A549 (cell line): ENCODE results near the gene INSL3. TPM values are rescaled to one million over a fixed set of nuclear protein-coding genes. Genes with fewer than 3 reads are reported as not detected.

Experiments
- ATAC-seq, 2 experiments: fragments of 200-7000 bp in 1 of 2; fragments of >200 bp in 1 of 2; cut with Nextera tagmentation in 1 of 2; cut with Tn5 transposase in 1 of 2; 3 replicates each; pipeline versions ENCODE4 v1.8.0 to v1.9.1; 2018 to 2020; ENCODE audit warnings: mild to moderate bottlenecking in 1 of 2, moderate library complexity in 1 of 2
- CTCF ChIA-PET: fragments of 300-600 bp; sonication (Branson Sonifier 250); formaldehyde crosslinking; extraction: SDS; loops from one replicate; lab custom pipeline; 2021; ENCODE audit warnings: antibody characterized with exemption, inconsistent platforms; lab: Yijun Ruan, JAX
- POLR2A ChIA-PET: fragments of 350-600 bp; formaldehyde crosslinking; extraction: SDS; loops from one replicate; lab custom pipeline; 2021; ENCODE audit warnings: antibody characterized with exemption, inconsistent platforms; lab: Yijun Ruan, JAX
- DNase-seq, 2 experiments: peaks; one replicate each; pipeline versions ENCODE4 v3.0.0 to v3.0.0-alpha.2; 2011 to 2016; ENCODE audit warnings: low read depth in 1 of 2, low spot score in 1 of 2
- FAIRE-seq: peaks from 2 replicates; lab custom pipeline; 2011; peaks lifted over from hg19 to GRCh38; lab: Jason Lieb, UNC
- H3K27ac ChIP-seq, 2 experiments: fragments of >200 bp; sonication (Bioruptor Twin); formaldehyde crosslinking; 3 replicates each; pipeline ENCODE4 v1.5.1; 2016 to 2017
- H3K4me1 ChIP-seq: fragments of >200 bp; sonication (Bioruptor Twin); formaldehyde crosslinking; 3 replicates; pipeline ENCODE4 v1.6.1; 2016
- H3K4me2 ChIP-seq: fragments of >200 bp; sonication (Bioruptor Twin); formaldehyde crosslinking; 3 replicates; pipeline ENCODE4 v1.6.1; 2016
- H3K4me3 ChIP-seq: fragments of >200 bp; sonication (Bioruptor Twin); formaldehyde crosslinking; 3 replicates; pipeline ENCODE4 v1.5.1; 2016
- H3K9me3 ChIP-seq: fragments of >200 bp; sonication (Bioruptor Twin); formaldehyde crosslinking; 3 replicates; pipeline ENCODE4 v1.6.1; 2016
- CEBPB ChIP-seq, 2 experiments: fragments of >200 bp in 1 of 2; sonication (Bioruptor Twin) in 1 of 2; formaldehyde crosslinking in 1 of 2; IDR thresholded peaks; 2 replicates each; pipeline ENCODE4 v1.6.1; 2012 to 2016
- CHD2 ChIP-seq: fragments of 150-350 bp; IDR thresholded peaks from 2 replicates; pipeline ENCODE4 v1.6.1; 2014; ENCODE audit warnings: low read length; ENCODE audit not compliant: partially characterized antibody
- CHD4 ChIP-seq: fragments of 200-600 bp; sonication (generic); IDR thresholded peaks from 2 replicates; pipeline ENCODE4 v1.6.1; 2016; ENCODE audit warnings: antibody characterized with exemption, mild to moderate bottlenecking, borderline replicate concordance
- EHMT2 ChIP-seq: fragments of 200-600 bp; sonication (generic); IDR thresholded peaks from 2 replicates; pipeline ENCODE4 v1.6.1; 2016; ENCODE audit warnings: antibody characterized with exemption, low read depth, mild to moderate bottlenecking, moderate library complexity
- EP300 ChIP-seq, 2 experiments: fragments of >200 bp; sonication (Bioruptor Twin); formaldehyde crosslinking; IDR thresholded peaks; 2 replicates in 1 of 2; 3 replicates in 1 of 2; pipeline ENCODE4 v1.6.1; 2016 to 2017
- FOSB ChIP-seq: fragments of 250-450 bp; sonication (Bioruptor Pico); IDR thresholded peaks from 2 replicates; pipeline ENCODE4 v1.5.0; 2020; ENCODE audit warnings: mild to moderate bottlenecking, moderate library complexity
- FOSL2 ChIP-seq, 2 experiments: fragments of 450-650 bp in 1 of 2; fragments of >200 bp in 1 of 2; sonication (Bioruptor Twin) in 1 of 2; formaldehyde crosslinking; IDR thresholded peaks; 2 replicates each; pipeline versions ENCODE4 v1.5.0 to v1.6.1; 2016 to 2020; ENCODE audit warnings: mild to moderate bottlenecking in 1 of 2, moderate library complexity in 1 of 2
- HDAC2 ChIP-seq: fragments of 200-600 bp; sonication (generic); IDR thresholded peaks from 2 replicates; pipeline ENCODE4 v1.6.1; 2016
- JUN ChIP-seq, 2 experiments: fragments of >200 bp; sonication (Bioruptor Twin); formaldehyde crosslinking; IDR thresholded peaks; 2 replicates in 1 of 2; 3 replicates in 1 of 2; pipeline ENCODE4 v1.6.1; 2016 to 2017
- JUNB ChIP-seq: fragments of >200 bp; sonication (Bioruptor Twin); formaldehyde crosslinking; IDR thresholded peaks from 2 replicates; pipeline ENCODE4 v1.6.1; 2016
- KDM1A ChIP-seq: fragments of 200-600 bp; sonication (generic); IDR thresholded peaks from 2 replicates; pipeline ENCODE4 v1.6.1; 2016; ENCODE audit warnings: low read depth, mild to moderate bottlenecking
- MYC ChIP-seq: IDR thresholded peaks from 2 replicates; pipeline ENCODE4 v1.6.1; 2012; ENCODE audit warnings: mild to moderate bottlenecking, inconsistent platforms, low read length, improper control_type of control experiment, borderline replicate concordance
- POLR2A ChIP-seq: IDR thresholded peaks from 2 replicates; pipeline ENCODE4 v1.6.1; 2012; ENCODE audit warnings: mild to moderate bottlenecking, low read length
- POLR2AphosphoS2 ChIP-seq: conservative IDR thresholded peaks from 2 replicates; pipeline ENCODE4 v1.6.1; 2012; ENCODE audit warnings: low read length, improper control_type of control experiment, inconsistent platforms
- RARB ChIP-seq: fragments of 250-450 bp; sonication (Bioruptor Pico); IDR thresholded peaks from 2 replicates; pipeline ENCODE4 v1.8.0; 2021; ENCODE audit warnings: mild to moderate bottlenecking, moderate library complexity
- RCOR1 ChIP-seq: fragments of 150-350 bp; IDR thresholded peaks from 2 replicates; pipeline ENCODE4 v1.6.1; 2014; ENCODE audit warnings: antibody characterized with exemption, low read length, low read depth
- ZFP36 ChIP-seq: fragments of 450-650 bp; IDR thresholded peaks from 2 replicates; pipeline ENCODE4 v1.6.1; 2014; ENCODE audit warnings: borderline replicate concordance; ENCODE audit not compliant: partially characterized antibody
- WGBS: methylation state at CpG from one replicate; pipeline ENCODE4 v1.1.6; 2017; ENCODE audit errors: missing lambda C conversion rate; 5-methylcytosine and 5-hydroxymethylcytosine counted together
- polyA plus RNA-seq, 4 experiments: library from polyadenylated mRNA; depleted of rRNA in 3 of 4; stranded (reverse); fragments of >200 nt; fragmentation: RNase III in 1 of 4; extraction: RNeasy Plus Mini Kit Qiagen cat#74134 plus additional on column Dnase treatment in 1 of 4; gene quantifications; 2 replicates in 3 of 4; 3 replicates in 1 of 4; pipeline ENCODE4 v1.2.3, GENCODE V29; 2011 to 2017
- TF ChIP-seq, protein P1 (sequence below): IDR thresholded peaks from 2 replicates; pipeline ENCODE4 v1.6.1; 2012
- TF ChIP-seq, protein P2 (sequence below): fragments of >200 bp; sonication (Bioruptor Twin); formaldehyde crosslinking; IDR thresholded peaks from 2 replicates; pipeline ENCODE4 v1.6.1; 2016

INSL3 gene
- polyA plus RNA-seq, 2 of the 4 experiments (the other 2 are of a cell fraction): 0.25 to 0.27 TPM

DNA sequence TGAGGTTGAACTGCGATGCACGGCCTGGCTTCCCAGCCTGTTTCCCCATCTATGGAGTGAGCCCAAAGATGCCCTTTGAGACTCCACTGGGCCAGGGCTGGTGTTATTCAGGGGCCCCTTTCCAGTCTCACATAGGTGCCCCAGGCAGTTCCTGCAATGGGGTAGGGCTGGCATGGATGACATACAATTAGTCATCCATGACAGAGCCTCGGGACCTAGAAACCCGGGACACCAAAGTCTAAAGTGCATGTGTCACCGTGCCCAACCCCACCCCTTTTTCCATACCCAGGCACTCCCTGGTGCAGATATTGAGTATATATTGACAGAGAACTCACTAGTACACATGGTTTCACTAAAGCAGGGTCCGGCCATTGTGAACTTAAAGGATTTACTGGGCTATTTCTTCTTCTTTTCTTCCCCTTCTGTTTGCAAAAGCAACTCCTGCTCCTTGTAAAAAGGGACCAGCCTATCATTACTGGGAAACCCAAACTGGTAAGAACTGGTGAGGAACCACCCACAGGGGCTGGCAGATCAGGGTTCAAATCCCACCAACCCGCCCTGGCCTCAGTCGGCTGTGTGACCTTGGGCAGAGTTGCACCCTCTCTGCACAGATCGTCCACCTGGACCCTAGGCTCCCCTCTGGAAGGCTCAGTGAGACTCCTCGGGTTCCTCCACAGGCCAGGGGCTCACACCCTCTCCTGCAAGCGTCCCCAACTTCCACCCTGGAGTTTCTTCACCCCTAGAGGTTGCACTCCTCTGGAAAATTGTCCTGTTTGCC lies 23.7 kb downstream of the INSL3 start:
- no peak for FAIRE-seq
- H3K27ac ChIP-seq: peak overlapping the region; percentile 85 to 91
- ChIA-PET CTCF (interaction anchor here (0.8 to 1.7 kb wide), 3 partner anchors 12 to 31 kb away, joined by 4 to 6 read pairs (median 4); no protein-coding TSS in a partner anchor), POLR2A (interaction anchor here (0.7 kb wide), 1 partner anchor 62 kb away, joined by 3 read pairs; no protein-coding TSS in a partner anchor)
- peak; percentile 78 to 84 for DNase-seq
- H3K4me1 ChIP-seq: peaks cover 33% of the 10 kb centered on the region
- peak; percentile 81 to 85 for ATAC-seq
- no peak overlapping the region for H3K4me3 ChIP-seq
- H3K4me2 ChIP-seq: peak overlapping the region; percentile 79
- 12% methylated on average over 10 of the region's 11 CpGs for WGBS
- no peaks in the 10 kb centered on the region for H3K9me3 ChIP-seq
- TF ChIP-seq, protein P1, sequence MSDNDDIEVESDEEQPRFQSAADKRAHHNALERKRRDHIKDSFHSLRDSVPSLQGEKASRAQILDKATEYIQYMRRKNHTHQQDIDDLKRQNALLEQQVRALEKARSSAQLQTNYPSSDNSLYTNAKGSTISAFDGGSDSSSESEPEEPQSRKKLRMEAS: peak; percentile 32; the same call in 1 of the 2 replicates
- TF ChIP-seq EP300 (IDR thresholded peaks at IDR 0.05) (no peak), FOSL2 (IDR thresholded peaks at IDR 0.05) (peak; percentile 38; the same call in 1 of the 2 replicates), FOSL2 (CRISPR knock-in tag; IDR thresholded peaks at IDR 0.05) (peak; percentile 90), EHMT2 (no peak), RARB (CRISPR knock-in tag) (no peak), JUNB (peak; percentile 38; the same call in 1 of the 2 replicates), FOSB (CRISPR knock-in tag) (no peak), HDAC2 (no peak), CHD2 (no peak), POLR2A (no peak), MYC (no peak), JUN (IDR thresholded peaks at IDR 0.05) (0 out of 5 replicates have a peak, but pooled peaks of 1 of the 2 experiments have one; percentile 34)
- TF ChIP-seq, protein P2, sequence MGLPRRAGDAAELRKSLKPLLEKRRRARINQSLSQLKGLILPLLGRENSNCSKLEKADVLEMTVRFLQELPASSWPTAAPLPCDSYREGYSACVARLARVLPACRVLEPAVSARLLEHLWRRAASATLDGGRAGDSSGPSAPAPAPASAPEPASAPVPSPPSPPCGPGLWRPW: no peak

DNA sequence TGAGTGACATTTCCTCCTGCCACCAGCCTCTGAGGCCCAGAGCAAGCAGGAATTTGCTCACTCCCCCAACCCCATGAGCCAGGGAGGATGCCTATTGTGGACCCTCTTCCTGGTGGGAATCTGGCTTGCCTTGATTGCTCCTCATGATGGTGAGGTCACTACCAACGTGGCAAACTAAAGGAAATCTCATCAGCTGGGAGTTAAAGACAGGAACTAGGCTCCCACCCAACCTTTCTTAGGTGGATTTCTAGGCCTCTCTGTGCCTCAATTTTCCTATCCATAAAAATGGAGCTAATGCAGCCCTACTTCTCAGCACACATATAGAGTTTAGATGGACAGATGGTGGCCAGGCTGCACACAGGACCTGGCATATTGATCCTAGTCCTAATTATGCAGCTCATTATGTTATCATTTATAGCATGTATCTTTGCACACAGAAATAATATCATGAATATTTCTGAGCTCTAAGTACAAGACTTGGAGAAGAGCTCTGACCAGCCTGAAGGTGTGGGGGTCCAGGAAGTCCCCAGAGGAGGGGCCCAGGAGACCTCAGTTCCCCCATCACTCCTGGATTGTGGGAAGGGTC lies 24.4 kb downstream of the INSL3 start:
- Histone ChIP-seq H3K4me1 (peaks cover 33% of the 10 kb centered on the region), H3K9me3 (no peaks in the 10 kb centered on the region), H3K4me2 (peak overlapping the region; percentile 79), H3K27ac (peak overlapping the region; percentile 85 to 91), H3K4me3 (no peak overlapping the region)
- CTCF ChIA-PET: interaction anchor here (0.8 to 3.3 kb wide), 4 partner anchors 12 to 63 kb away, joined by 4 to 15 read pairs (median 6); partner anchors contain the start of gene RPL18A
- DNase-seq: no peak
- TF ChIP-seq, protein P1: peak; percentile 7; the same call in 1 of the 2 replicates
- TF ChIP-seq RCOR1 (no peak), ZFP36 (peak; percentile 60), CHD4 (0 out of 2 replicates have a peak, but pooled peaks have one; percentile 55), KDM1A (peak; percentile 67; the same call in 1 of the 2 replicates)
- 50% methylated on average over 1 of the region's 1 CpG for WGBS
- ATAC-seq: no peak
- FAIRE-seq: no peak
- POLR2A ChIA-PET: interaction anchor here (0.7 kb wide), 1 partner anchor 62 kb away, joined by 3 read pairs; no protein-coding TSS in a partner anchor

DNA sequence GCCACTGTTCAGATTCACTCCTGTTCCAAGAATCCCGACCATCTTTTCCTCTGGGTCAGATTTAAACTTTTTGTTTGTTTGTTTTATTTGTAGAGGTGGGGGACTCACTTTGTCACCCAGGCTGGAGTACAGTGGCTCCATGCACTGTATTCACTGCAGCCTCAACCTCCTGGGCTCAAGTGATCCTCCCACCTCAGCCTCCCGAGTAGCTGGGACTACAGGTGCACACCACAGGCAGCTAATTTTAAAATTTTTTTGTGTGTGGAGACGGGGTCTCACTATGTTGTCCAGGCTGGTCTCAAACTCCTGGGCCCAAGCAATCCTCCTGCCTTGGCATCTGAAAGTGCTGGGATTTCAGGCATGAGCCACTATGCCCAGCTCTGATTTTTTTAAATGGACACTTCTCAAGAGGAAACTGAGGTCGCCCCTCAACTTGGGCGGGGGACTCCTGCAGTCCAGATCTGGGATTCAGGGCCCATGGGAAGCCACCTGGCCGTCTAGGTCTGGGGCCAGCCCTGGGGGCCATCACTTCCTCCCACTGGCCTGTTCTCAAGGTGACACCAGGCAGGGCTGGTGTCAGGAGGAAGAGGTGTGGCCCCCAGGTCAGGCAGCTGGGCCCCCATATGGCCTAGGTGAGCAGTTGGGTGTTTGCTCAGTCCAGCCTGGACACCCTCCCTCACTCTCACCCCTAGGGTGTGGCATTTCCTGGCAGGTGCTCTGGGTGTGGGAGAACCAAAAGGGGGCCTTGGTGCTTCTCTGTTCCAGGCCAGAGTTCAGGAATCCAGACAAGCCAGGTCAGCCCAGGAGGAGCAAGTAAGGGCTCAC lies 25.1 kb downstream of the INSL3 start:
- POLR2A ChIA-PET: interaction anchor here (0.5 kb wide), 1 partner anchor 204 kb away, joined by 5 read pairs; no protein-coding TSS in a partner anchor
- Histone ChIP-seq H3K4me2 (peak overlapping the region; percentile 79), H3K9me3 (no peaks in the 10 kb centered on the region), H3K4me3 (no peak overlapping the region), H3K4me1 (peaks cover 41% of the 10 kb centered on the region), H3K27ac (peak overlapping the region; percentile 85 to 91)
- FAIRE-seq (no peak), DNase-seq (peak in 1 of 2 experiments; percentile 41), ATAC-seq (peak in 1 of 2 experiments; percentile 28; a peak in 1 of 6 replicates)
- TF ChIP-seq POLR2AphosphoS2 (no peak), CEBPB (IDR thresholded peaks at IDR 0.05) (no peak)
- CTCF ChIA-PET: interaction anchor here (1.4 to 3.3 kb wide), 5 partner anchors 13 to 63 kb away, joined by 4 to 19 read pairs (median 7); partner anchors contain the start of gene RPL18A
- 44% methylated on average over 5 of the region's 6 CpGs for WGBS
